Endometrium (tissue), 2 donors: Measurements from ENCODE around the gene LYST.
"Not testable (repeated sequence)": the region's sequence is repeated elsewhere in the genome, so short reads cannot be mapped to it uniquely, and the experiment has no call there.

Source experiments
- FAIRE-seq: peaks from 2 replicates; lab custom pipeline; 2012; peaks lifted over from hg19 to GRCh38; lab: Jason Lieb, UNC
- donor health status: control.
- donor health status: control.

Gene LYST

GRCh38 chr1:235759336-235759735, 107.4 kb downstream of the LYST start:
- no peak for FAIRE-seq

DNA sequence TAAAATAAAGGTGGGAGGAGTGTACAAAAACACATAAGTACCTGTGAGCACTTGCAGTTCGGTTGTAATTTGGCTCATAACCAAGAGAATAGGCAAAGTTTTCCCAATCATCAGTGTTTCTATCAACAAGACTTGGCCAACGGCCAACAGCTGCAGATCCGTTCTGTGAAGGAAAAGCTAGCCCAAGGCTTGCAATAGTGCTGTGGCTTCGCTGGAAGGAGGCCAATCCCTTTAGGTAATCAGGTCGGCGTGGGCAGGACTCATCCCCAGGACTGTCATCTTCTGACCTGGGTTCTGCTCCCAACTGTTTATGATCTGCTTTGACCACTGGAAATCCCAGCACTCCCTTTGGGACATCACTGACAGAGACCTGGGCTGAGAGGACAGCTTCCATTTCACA, 107.8 kb downstream of the LYST start:
- no peak for FAIRE-seq

DNA sequence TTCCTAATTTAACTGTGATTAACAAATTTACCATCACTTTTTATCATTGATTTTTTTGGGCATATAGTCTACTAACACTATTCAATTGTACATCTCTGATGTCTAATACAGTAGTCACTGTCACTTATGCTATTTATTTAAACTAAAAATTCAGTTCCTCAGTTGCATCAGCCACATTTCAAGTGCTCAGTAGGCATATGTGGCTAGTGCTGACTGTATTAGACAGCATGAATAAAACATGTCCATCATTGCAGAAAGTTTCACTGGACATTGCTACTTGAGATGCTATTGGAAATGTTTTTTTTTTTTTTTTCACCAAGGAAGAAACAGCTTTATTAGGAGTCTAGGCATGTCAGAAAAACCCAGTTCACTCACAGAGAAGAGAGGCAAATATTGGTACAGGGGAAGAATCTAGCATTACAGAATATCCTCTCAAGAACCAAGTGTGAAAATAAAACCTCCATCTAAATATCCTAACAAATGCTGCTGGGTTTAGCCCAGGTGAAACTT, 109.1 kb downstream of the LYST start:
- no peak for FAIRE-seq

- FAIRE-seq, result not testable (repeated sequence)
Measured at GRCh38 chr1:235754186-235754585, 112.5 kb downstream of the LYST start.

DNA sequence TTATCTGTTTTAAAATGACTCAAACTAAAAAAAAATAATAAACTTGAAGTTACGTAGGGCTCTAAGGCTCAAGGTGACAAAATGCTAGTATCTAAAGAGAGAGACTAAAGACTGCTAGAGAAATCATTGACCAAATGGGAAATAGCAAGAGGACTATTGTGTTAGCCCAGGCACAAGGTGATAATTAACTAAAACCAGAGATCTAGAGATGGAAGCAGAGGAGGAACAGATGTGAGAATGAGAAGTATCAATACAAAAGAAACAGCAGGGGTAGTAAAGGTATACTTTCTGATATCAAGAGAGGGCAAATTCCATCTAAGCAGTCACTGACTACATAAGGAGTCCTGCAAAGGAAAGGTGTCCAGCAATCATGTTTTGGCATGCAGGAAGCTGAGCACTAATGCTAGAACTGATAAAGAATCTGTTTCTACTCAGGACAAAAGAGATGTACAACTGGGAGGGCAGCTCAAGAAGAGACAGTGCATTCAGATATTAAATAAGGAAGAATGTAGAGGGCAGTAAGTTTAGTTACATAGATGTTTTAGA, 116.9 kb downstream of the LYST start:
- no peak for FAIRE-seq

- no peak for FAIRE-seq
Measured at GRCh38 chr1:235748747-235749146, 118.0 kb downstream of the LYST start.

DNA sequence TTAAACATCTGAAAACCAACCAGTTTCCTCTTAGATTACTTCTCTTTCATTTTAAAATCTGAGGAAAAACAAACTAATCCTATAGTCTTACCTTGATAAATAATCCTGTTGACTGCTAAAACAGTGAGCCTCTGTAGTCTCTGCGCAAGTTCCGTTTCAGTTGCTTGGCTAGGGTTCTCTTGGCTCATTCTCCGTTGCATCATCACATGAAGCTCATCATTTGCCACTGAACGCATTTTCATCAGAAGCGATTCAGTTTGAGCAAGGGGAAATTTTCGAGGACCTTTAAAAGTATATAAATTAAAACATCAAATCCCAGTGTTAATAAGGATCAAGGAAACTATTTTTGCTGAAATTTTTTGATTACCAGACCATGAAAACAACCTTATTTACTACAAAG, 120.5 kb downstream of the LYST start:
- no peak for FAIRE-seq

GRCh38 chr1:235745503-235746136, 121.1 kb downstream of the LYST start:
- no peak for FAIRE-seq

DNA sequence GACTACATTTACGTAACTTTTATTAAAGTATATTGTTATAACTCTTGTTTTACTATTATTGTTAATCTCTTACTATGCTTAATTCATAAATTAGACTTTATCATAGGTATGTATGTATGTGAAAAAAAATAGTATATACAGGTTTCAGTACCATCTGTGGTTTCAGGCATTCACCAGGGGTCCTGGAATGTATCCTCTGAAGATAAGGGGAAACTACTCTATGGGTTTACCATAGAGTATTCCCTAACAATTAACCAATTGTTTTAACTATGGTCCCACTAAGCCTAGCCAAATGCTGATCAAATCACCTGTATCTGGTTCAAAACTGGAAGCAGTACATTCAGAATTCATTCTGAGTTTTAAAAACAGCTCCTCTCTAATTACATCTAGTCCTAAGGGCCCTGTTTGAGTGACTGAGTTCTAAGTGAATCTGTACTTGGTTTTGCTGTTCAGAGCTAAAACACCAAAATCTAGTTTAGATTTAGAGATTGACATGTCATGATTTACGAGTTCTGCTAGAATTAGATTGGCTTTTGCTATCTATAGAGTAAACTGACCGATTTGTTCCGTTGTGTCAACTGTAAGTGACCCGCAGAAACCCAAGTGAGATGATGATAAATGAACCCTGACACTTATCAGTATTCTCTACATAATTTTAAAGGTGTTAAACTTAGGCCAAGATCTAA, 123.6 kb downstream of the LYST start:
- FAIRE-seq, result no peak

DNA sequence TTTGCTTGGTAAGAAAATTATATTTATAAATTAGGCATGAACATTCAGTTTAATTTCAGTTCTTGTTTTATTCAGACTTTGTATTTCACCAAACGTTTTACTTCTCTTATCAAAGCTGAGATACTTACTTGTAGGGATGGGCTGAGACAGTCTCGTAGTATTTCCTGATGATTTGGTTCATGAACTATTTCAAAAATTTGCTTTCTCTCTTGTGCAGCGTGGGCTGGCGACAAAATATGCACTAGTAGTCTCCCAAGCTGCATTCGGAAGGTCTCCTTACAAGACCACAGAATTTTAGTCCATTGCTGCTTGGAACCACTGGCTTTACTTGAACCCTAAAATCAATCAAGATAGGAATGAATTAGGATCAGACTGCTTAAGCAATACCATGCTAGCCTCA, 125.4 kb downstream of the LYST start:
- no peak for FAIRE-seq

- no peak for FAIRE-seq
Measured at GRCh38 chr1:235739631-235740030, 127.1 kb downstream of the LYST start.

GRCh38 chr1:235739124-235739523, 127.6 kb downstream of the LYST start:
- no peak for FAIRE-seq

- FAIRE-seq, result no peak
Measured at GRCh38 chr1:235737751-235738150, 129.0 kb downstream of the LYST start.

GRCh38 chr1:235736263-235736662, 130.4 kb downstream of the LYST start:
- no peak for FAIRE-seq

- FAIRE-seq, result no peak
Measured at GRCh38 chr1:235735621-235736020, 131.1 kb downstream of the LYST start.

GRCh38 chr1:235734335-235734734, 132.4 kb downstream of the LYST start:
- no peak for FAIRE-seq

GRCh38 chr1:235730007-235730406, 136.7 kb downstream of the LYST start:
- FAIRE-seq, result no peak

DNA sequence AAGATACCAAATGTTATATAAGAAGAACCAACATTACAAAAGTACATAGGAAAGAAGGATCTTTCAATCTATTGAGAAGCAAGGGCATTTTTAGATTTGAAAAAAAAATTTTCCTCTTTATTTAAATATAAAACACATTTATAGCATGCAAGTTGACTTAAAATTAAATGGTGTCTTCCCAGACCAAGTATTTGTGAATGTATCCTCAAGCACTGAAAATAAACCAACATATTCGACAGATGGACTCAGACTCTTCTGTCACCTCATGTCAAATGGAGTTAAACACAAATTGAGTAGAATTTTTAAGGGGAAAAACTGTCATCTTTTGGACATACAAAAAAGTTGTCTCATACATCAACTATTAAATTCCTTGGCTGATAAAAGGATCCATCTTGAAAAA, 140.1 kb downstream of the LYST start:
- FAIRE-seq, result no peak

DNA sequence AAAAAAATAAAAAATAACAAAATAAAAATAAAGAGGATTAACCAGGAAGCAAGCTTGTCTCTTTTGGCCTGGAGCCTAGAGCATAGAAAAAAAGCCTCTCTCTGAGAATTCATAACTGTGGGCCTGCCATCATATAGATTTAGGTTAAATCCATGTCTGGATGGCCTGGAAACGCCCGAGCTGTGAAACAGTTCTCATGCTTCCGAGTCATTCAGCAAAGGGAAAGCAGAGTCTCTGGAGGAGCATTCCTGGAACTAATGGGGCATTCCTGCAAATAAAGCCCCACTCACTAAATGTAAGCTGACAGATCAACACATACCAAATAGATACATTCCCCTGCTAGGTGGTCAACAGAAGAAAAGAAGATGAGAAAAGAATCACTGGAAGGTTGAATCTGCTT, 141.3 kb downstream of the LYST start:
- no peak for FAIRE-seq

GRCh38 chr1:235724730-235725129, 142.0 kb downstream of the LYST start:
- FAIRE-seq, result no peak

GRCh38 chr1:235722858-235723257, 143.8 kb downstream of the LYST start:
- no peak for FAIRE-seq

- FAIRE-seq, result no peak
Measured at GRCh38 chr1:235721982-235722381, 144.7 kb downstream of the LYST start.

- FAIRE-seq, result no peak
Measured at GRCh38 chr1:235720544-235720943, 146.2 kb downstream of the LYST start.
